ENCODE results near the gene ASPDH. TPM values are rescaled to one million over a fixed set of nuclear protein-coding genes. Genes with fewer than 3 reads are reported as not detected.

The ASPDH gene
- total RNA-seq, 2 donors from 2014 or later: not detected

GRCh38 chr19:50520822-50521465, 7.2 kb upstream of the ASPDH start:
- DNase-seq: no peak
- TF ChIP-seq CTCF (conservative IDR thresholded peaks at IDR 0.05): no peak
- Histone ChIP-seq H3K27me3 (ENCODE audit: control insufficient read depth, insufficient read depth, low read length, poor library complexity, severe bottlenecking) (no peaks in the 10 kb centered on the region), H3K36me3 (ENCODE audit: control insufficient read depth, insufficient read depth, low read length) (no peaks in the 10 kb centered on the region), H3K9me3 (ENCODE audit: control insufficient read depth, low read length) (no peaks in the 10 kb centered on the region), H3K4me3 (ENCODE audit: low read length) (no peak overlapping the region), H3K9ac (ENCODE audit: extremely low read depth, low read length, poor library complexity, severe bottlenecking) (no peak overlapping the region), H3K27ac (ENCODE audit: low read depth, low read length) (no peak overlapping the region), H3K4me1 (ENCODE audit: control insufficient read depth, insufficient read depth, low read length) (no peaks in the 10 kb centered on the region)
- WGBS, 2 experiments (ENCODE audit: insufficient coverage in 1 of 2, insufficient read length in 1 of 2): 91 to 95% methylated on average over 11 to 14 of the region's 17 CpGs
- Mint-ChIP-seq H3K36me3 (ENCODE audit: low read depth) (no peaks in the 10 kb centered on the region), H3K4me3 (no peak overlapping the region), H3K4me1 (no peaks in the 10 kb centered on the region), H3K27ac (no peak overlapping the region), H3K9me3 (peaks cover 5% of the 10 kb centered on the region), H3K27me3 (ENCODE audit: insufficient read depth) (peaks cover 23% of the 10 kb centered on the region)

GRCh38 chr19:50519006-50519575, 5.4 kb upstream of the ASPDH start:
- H3K9me3 Mint-ChIP-seq: peaks cover 5% of the 10 kb centered on the region
- H3K36me3 ChIP-seq (ENCODE audit: control insufficient read depth, insufficient read depth, low read length): no peaks in the 10 kb centered on the region
- no peak overlapping the region for H3K9ac ChIP-seq (ENCODE audit: extremely low read depth, low read length, poor library complexity, severe bottlenecking)
- no peak overlapping the region for H3K27ac ChIP-seq (ENCODE audit: low read depth, low read length)
- H3K36me3 Mint-ChIP-seq (ENCODE audit: low read depth): no peaks in the 10 kb centered on the region
- H3K4me1 ChIP-seq (ENCODE audit: control insufficient read depth, insufficient read depth, low read length): no peaks in the 10 kb centered on the region
- no peaks in the 10 kb centered on the region for H3K9me3 ChIP-seq (ENCODE audit: control insufficient read depth, low read length)
- H3K27ac Mint-ChIP-seq: no peak overlapping the region
- no peak for DNase-seq
- 93 to 96% methylated on average over 33 to 40 of the region's 40 CpGs for WGBS, 2 experiments (ENCODE audit: insufficient coverage in 1 of 2, insufficient read length in 1 of 2)
- TF ChIP-seq CTCF (conservative IDR thresholded peaks at IDR 0.05): no peak
- H3K4me3 Mint-ChIP-seq: no peak overlapping the region
- no peaks in the 10 kb centered on the region for H3K27me3 ChIP-seq (ENCODE audit: control insufficient read depth, insufficient read depth, low read length, poor library complexity, severe bottlenecking)
- peaks cover 33% of the 10 kb centered on the region for H3K27me3 Mint-ChIP-seq (ENCODE audit: insufficient read depth)
- no peak overlapping the region for H3K4me3 ChIP-seq (ENCODE audit: low read length)
- no peaks in the 10 kb centered on the region for H3K4me1 Mint-ChIP-seq

GRCh38 chr19:50518091-50519005, 4.6 kb upstream of the ASPDH start:
- H3K4me1 Mint-ChIP-seq: no peaks in the 10 kb centered on the region
- peaks cover 38% of the 10 kb centered on the region for H3K27me3 Mint-ChIP-seq (ENCODE audit: insufficient read depth)
- no peaks in the 10 kb centered on the region for H3K36me3 Mint-ChIP-seq (ENCODE audit: low read depth)

More at GRCh38 chr19:50518091-50519005, 4.6 kb upstream of the ASPDH start:
- no peak overlapping the region for H3K9ac ChIP-seq (ENCODE audit: extremely low read depth, low read length, poor library complexity, severe bottlenecking)
- H3K27ac ChIP-seq (ENCODE audit: low read depth, low read length): no peak overlapping the region
- peaks cover 5% of the 10 kb centered on the region for H3K9me3 Mint-ChIP-seq
- peak; percentile 81 for DNase-seq
- H3K27me3 ChIP-seq (ENCODE audit: control insufficient read depth, insufficient read depth, low read length, poor library complexity, severe bottlenecking): no peaks in the 10 kb centered on the region
- no peak overlapping the region for H3K4me3 ChIP-seq (ENCODE audit: low read length)
- H3K36me3 ChIP-seq (ENCODE audit: control insufficient read depth, insufficient read depth, low read length): no peaks in the 10 kb centered on the region
- H3K4me1 ChIP-seq (ENCODE audit: control insufficient read depth, insufficient read depth, low read length): no peaks in the 10 kb centered on the region
- no peaks in the 10 kb centered on the region for H3K9me3 ChIP-seq (ENCODE audit: control insufficient read depth, low read length)
- H3K27ac Mint-ChIP-seq: no peak overlapping the region
- 93 to 95% methylated on average over 67 to 84 of the region's 87 CpGs for WGBS, 2 experiments (ENCODE audit: insufficient coverage in 1 of 2, insufficient read length in 1 of 2)
- H3K4me3 Mint-ChIP-seq: no peak overlapping the region
- peak; percentile 66 for TF ChIP-seq CTCF (conservative IDR thresholded peaks at IDR 0.05)
